ENCODE results near the gene FDX1. TPM values are rescaled to one million over a fixed set of nuclear protein-coding genes. Genes with fewer than 3 reads are reported as not detected.

Gene FDX1
- total and polyA plus RNA-seq, 2 of the 8 experiments (the other 6 are each of a cell fraction or from before 2014, with no cell fraction given) = 3.7 to 9.6 TPM

DNA sequence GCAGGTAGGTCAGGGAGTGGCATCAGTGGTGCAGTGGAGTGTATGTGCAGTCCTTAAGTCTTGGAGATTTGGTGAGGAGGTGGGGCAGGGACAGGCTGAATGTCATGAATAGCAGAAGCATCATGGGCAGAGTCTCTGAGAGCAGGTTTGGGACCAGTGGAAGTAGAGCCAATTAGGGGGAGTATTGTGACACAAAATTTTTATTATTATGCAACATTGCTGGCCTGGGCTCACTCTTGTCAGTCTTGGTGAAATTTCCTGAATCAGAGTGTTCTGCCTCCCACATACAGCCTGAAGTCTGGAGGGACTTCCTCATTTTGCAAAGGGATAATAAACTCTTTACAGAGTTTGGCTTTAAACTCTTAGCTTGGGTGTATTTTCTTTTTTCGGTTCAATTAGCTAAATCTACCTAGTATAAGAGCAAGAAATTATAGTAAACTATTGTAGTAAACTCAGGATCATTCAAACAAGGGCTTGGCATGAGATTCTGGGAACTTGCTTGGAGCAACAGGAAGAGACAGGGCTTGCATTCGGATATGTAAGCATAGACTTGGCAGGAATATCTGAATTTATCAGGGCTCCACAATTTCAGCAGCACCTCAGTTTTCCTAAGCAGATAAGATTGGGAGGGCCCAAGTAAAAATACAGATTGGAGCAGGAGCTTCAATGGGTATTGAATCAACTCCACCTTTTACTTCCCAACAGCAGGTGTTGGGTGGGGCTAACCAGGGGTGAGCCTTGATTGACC is 67.7 kb downstream of the FDX1 start:
- Histone ChIP-seq H2BK120ac (replicated peaks; ENCODE audit: low read depth, low read length) (no peak overlapping the region), H3K9me3 (ENCODE audit: insufficient read depth in 2 of 2, low read depth in 1 of 2, low read length in 1 of 2) (no peaks in the 10 kb centered on the region), H3K4ac (replicated peaks; ENCODE audit: insufficient read length, low read depth, low read length) (no peak overlapping the region), H4K20me1 (replicated peaks in 1 of 2; ENCODE audit: control insufficient read depth in 1 of 2, insufficient read depth in 2 of 2, low read length in 2 of 2) (no peaks in the 10 kb centered on the region), H3K9ac (replicated peaks in 1 of 4; ENCODE audit: extremely low read depth in 1 of 4, low read depth in 3 of 4, low read length in 3 of 4) (no peak overlapping the region), H2BK20ac (ENCODE audit: low read length) (no peak overlapping the region), H3K23me2 (ENCODE audit: low read depth, low read length) (no peaks in the 10 kb centered on the region), H2AFZ (ENCODE audit: low read length) (no peak overlapping the region), H2BK5ac (ENCODE audit: low read depth, low read length) (no peak overlapping the region), H3K56ac (replicated peaks; ENCODE audit: insufficient read length, low read depth, low read length) (no peak overlapping the region), H3K4me3 (ENCODE audit: extremely low read depth in 1 of 4, insufficient read depth in 2 of 4, low read depth in 3 of 4, low read length in 4 of 4) (no peak overlapping the region), H4K8ac (ENCODE audit: extremely low read depth, insufficient read depth, low read length) (peak overlapping the region; percentile 45; the same call in 1 of the 2 replicates), H2BK12ac (ENCODE audit: low read depth, low read length) (no peak overlapping the region), H3K27me3 (replicated peaks in 1 of 4; ENCODE audit: control insufficient read depth in 3 of 4, extremely low read depth in 1 of 4, insufficient read depth in 3 of 4, low read length in 3 of 4) (no peaks in the 10 kb centered on the region), H3K4me2 (ENCODE audit: insufficient read depth in 1 of 2, low read depth in 2 of 2, low read length in 2 of 2) (no peak overlapping the region), H3K23ac (ENCODE audit: insufficient read length) (no peak overlapping the region), H3K27ac (ENCODE audit: low read depth, low read length) (no peak overlapping the region), H2AK5ac (ENCODE audit: low read depth, low read length) (no peak overlapping the region), H4K91ac (replicated peaks; ENCODE audit: insufficient read length, low read length) (no peak overlapping the region), H3K14ac (ENCODE audit: insufficient read length) (no peak overlapping the region), H3K79me1 (ENCODE audit: low read depth, low read length) (no peaks in the 10 kb centered on the region), H4K5ac (ENCODE audit: insufficient read length, low read depth, low read length) (no peak overlapping the region), H3K18ac (ENCODE audit: extremely low read depth, low read length) (no peak overlapping the region), H2BK15ac (ENCODE audit: low read length) (no peak overlapping the region), H3K79me2 (ENCODE audit: control insufficient read depth in 1 of 2, insufficient read depth in 2 of 2, low read length in 2 of 2) (no peaks in the 10 kb centered on the region), H3K36me3 (ENCODE audit: control insufficient read depth in 2 of 4, insufficient read depth in 4 of 4, low read length in 3 of 4) (no peaks in the 10 kb centered on the region), H3K4me1 (replicated peaks in 1 of 4; ENCODE audit: control insufficient read depth in 3 of 4, insufficient read depth in 4 of 4, low read length in 3 of 4) (peaks cover 0 to 3% (median 2%) of the 10 kb centered on the region in 4 experiments; a peak in 6 of 7 replicates)
- TF ChIP-seq NRF1 (IDR thresholded peaks at IDR 0.05; ENCODE audit: low read depth, low read length) = no peak
- no peak for TF ChIP-seq POLR2AphosphoS5 (IDR thresholded peaks at IDR 0.05; ENCODE audit: low read depth, low read length)
- no peak for TF ChIP-seq SIRT6 (IDR thresholded peaks at IDR 0.05; ENCODE audit: low read length)
- no peak for TF ChIP-seq RXRA (IDR thresholded peaks at IDR 0.05; ENCODE audit: insufficient read depth, low read depth, low read length)
- TF ChIP-seq PHF8 (conservative IDR thresholded peaks at IDR 0.05; ENCODE audit: low read depth, low read length) = no peak
- WGBS, 2 experiments (ENCODE audit: extremely low coverage in 1 of 2, insufficient coverage in 1 of 2, insufficient read length in 1 of 2, insufficient replicate concordance in 2 of 2, low coverage in 1 of 2, low lambda C conversion rate in 2 of 2, missing lambda C conversion rate in 1 of 2) = 96% methylated on average over 2 of the region's 2 CpGs; no CpG with 5 or more reads in 1 of the 2 experiments
- CTCF ChIA-PET (ENCODE audit: partially characterized antibody) = interaction anchor here (0.9 kb wide), 2 partner anchors 11 to 931 kb away, joined by 3 read pairs; no protein-coding TSS in a partner anchor
- FAIRE-seq (no peak), DNase-seq (ENCODE audit: low read depth in 1 of 2, low spot score in 2 of 2) (no peak)
- POLR2A ChIA-PET (ENCODE audit: partially characterized antibody) = no interaction called here
